ENCODE measurements around the gene SLC25A42. TPM values are rescaled to one million over a fixed set of nuclear protein-coding genes. Genes with fewer than 3 reads are reported as not detected.

The SLC25A42 gene
- total RNA-seq, 1 donor, result 9.1 TPM

GRCh38 chr19:19027228-19027627, 36.6 kb upstream of the SLC25A42 start:
- DNase-seq (ENCODE audit: low read depth), result no peak

GRCh38 chr19:19028526-19028925, 35.3 kb upstream of the SLC25A42 start:
- DNase-seq (ENCODE audit: low read depth), result no peak
- no peak overlapping the region for H3K4me3 ChIP-seq (ENCODE audit: low read depth, low read length)
- TF ChIP-seq CTCF (IDR thresholded peaks at IDR 0.05; ENCODE audit: insufficient read depth, low read depth, low read length), result no peak

More at GRCh38 chr19:19027228-19027627, 36.6 kb upstream of the SLC25A42 start:
- no peak overlapping the region for H3K4me3 ChIP-seq (ENCODE audit: low read depth, low read length)
- no peak for TF ChIP-seq CTCF (IDR thresholded peaks at IDR 0.05; ENCODE audit: insufficient read depth, low read depth, low read length)

GRCh38 chr19:19031891-19032290, 31.9 kb upstream of the SLC25A42 start:
- TF ChIP-seq CTCF (IDR thresholded peaks at IDR 0.05; ENCODE audit: insufficient read depth, low read depth, low read length), result no peak
- DNase-seq (ENCODE audit: low read depth), result no peak
- peak overlapping the region; percentile 89 for H3K4me3 ChIP-seq (ENCODE audit: low read depth, low read length)

- TF ChIP-seq CTCF (IDR thresholded peaks at IDR 0.05; ENCODE audit: insufficient read depth, low read depth, low read length), result no peak
- peak overlapping the region; percentile 89 for H3K4me3 ChIP-seq (ENCODE audit: low read depth, low read length)
- DNase-seq (ENCODE audit: low read depth), result peak; percentile 95
Observed at GRCh38 chr19:19032420-19033175, 31.2 kb upstream of the SLC25A42 start.

GRCh38 chr19:19033176-19033425, 30.7 kb upstream of the SLC25A42 start:
- no peak for DNase-seq (ENCODE audit: low read depth)
- H3K4me3 ChIP-seq (ENCODE audit: low read depth, low read length), result peak overlapping the region; percentile 89
- no peak for TF ChIP-seq CTCF (IDR thresholded peaks at IDR 0.05; ENCODE audit: insufficient read depth, low read depth, low read length)

GRCh38 chr19:19033426-19034203, 30.2 kb upstream of the SLC25A42 start, which contains the start of the genes ARMC6 and SUGP2:
TSS of gene ARMC6 (plus strand) at chr19:19033603. CDS start at chr19:19034210, 607 bp downstream.
TSS of gene SUGP2 (minus strand) at chr19:19033517. CDS start at chr19:19031071, 2,446 bp downstream.
- TF ChIP-seq CTCF (IDR thresholded peaks at IDR 0.05; ENCODE audit: insufficient read depth, low read depth, low read length), result no peak
- H3K4me3 ChIP-seq (ENCODE audit: low read depth, low read length), result peak within 1 kb of the TSS; percentile 89
- DNase-seq (ENCODE audit: low read depth), result peak; percentile 88
